RPMI7951 (cell line): Measurements from ENCODE around the gene DEPDC1. TPM values are rescaled to one million over a fixed set of nuclear protein-coding genes. Genes with fewer than 3 reads are reported as not detected.

ENCODE experiments used
- total RNA-seq: library from RNA; depleted of rRNA; stranded (reverse); fragments of >200 nt; shearing (Covaris generic); gene quantifications from 2 replicates; pipeline ENCODE4 v1.2.3, GENCODE V29; 2014; rRNA removed

The DEPDC1 gene
- total RNA-seq, 1 experiment from 2014 or later: 117 TPM

Other genes starting within 250 kb of the DEPDC1 start
- not detected in 2 replicates for gene RPE65, start 47.1 kb downstream of the DEPDC1 start, total RNA-seq